Central memory CD8-positive, alpha-beta T cell (primary cell): ENCODE data around the gene ERC2.

Source experiments
- ATAC-seq: fragments of 150-1000 bp; cut with Tn5 transposase; replicated peaks from 2 replicates; pipeline ENCODE4 v1.10.0; 2022; ENCODE audit warnings: mild to moderate bottlenecking, moderate FRiP score, moderate number of reproducible peaks; ENCODE audit not compliant: poor library complexity, severe bottlenecking; ENCODE audit errors: extremely low read depth
- DNase-seq, 2 donors: peaks; one replicate each; pipeline ENCODE4 v3.0.0; 2021; ENCODE audit warnings: low spot score in 2 of 2
- H3K27ac Mint-ChIP-seq: one replicate; pipeline ENCODE4 v1.8.0; 2022; ENCODE audit warnings: low read depth, mild to moderate bottlenecking, moderate library complexity, mixed read lengths
- H3K27me3 Mint-ChIP-seq: one replicate; pipeline ENCODE4 v1.8.0; 2022; ENCODE audit warnings: mixed read lengths
- H3K36me3 Mint-ChIP-seq: one replicate; pipeline ENCODE4 v1.8.0; 2022; ENCODE audit warnings: mild to moderate bottlenecking, moderate library complexity, mixed read lengths; ENCODE audit not compliant: insufficient read depth
- H3K4me1 Mint-ChIP-seq: one replicate; pipeline ENCODE4 v1.8.0; 2022; ENCODE audit warnings: mixed read lengths
- H3K4me3 Mint-ChIP-seq: one replicate; pipeline ENCODE4 v1.8.0; 2022; ENCODE audit warnings: mild to moderate bottlenecking, moderate library complexity, mixed read lengths
- H3K9me3 Mint-ChIP-seq: one replicate; pipeline ENCODE4 v1.8.0; 2022; ENCODE audit warnings: mixed read lengths

Gene ERC2

DNA sequence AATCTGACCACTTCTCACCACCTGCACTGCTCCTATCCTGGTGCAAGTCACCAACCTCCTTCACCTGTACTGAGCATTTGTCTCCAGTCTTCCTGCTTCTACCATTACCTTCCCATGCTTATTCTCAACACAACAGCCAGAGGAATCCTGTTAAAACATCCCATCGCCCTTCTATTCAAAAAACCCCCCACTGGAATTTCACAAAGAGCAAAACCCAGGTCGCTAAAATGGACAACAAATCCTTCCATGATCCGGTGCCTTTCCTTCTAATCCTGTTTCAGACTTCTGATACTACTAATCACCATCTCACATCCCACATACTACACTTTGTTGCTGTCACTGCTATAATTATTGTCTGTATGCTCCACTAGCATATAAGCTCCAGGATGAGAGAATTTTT is 85.2 kb downstream of the ERC2 start:
- ATAC-seq, result no peak
- H3K27me3 Mint-ChIP-seq, result peaks cover 22% of the 10 kb centered on the region

DNA sequence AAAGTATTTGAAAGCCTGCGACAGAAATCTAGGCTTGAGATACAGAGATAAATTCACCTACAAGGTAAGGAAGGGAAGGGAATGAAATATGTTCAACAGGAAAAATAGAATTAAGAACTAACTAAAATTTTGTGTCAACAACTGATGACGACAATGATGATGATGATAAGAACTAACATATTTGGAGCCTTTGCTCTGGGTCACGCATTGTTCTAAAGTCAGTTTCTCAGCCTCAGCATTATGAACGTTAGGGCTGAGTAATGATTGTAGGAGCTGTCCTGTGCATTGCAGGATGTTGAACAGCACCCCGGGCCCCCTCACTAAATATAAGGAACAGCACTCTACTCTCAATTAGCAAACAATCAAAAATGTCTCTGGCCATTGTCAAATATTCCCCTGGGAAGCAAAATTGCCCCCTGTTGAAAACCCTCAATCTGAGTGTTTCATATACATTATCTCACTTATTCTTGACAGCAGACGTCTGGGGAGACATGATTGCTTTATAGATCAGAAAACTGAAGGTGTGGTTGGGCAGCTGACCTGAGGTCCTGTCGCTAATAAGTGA is 88.5 kb downstream of the ERC2 start:
- H3K27me3 Mint-ChIP-seq, result peaks cover 20% of the 10 kb centered on the region
- no peaks in the 10 kb centered on the region for H3K36me3 Mint-ChIP-seq
- H3K9me3 Mint-ChIP-seq, result peaks cover 12% of the 10 kb centered on the region
- no peaks in the 10 kb centered on the region for H3K4me1 Mint-ChIP-seq
- H3K27ac Mint-ChIP-seq, result no peak overlapping the region
- no peak for DNase-seq
- no peak for ATAC-seq
- H3K4me3 Mint-ChIP-seq, result no peak overlapping the region

More for the DNA sequence above, 85.2 kb downstream of the ERC2 start:
- Mint-ChIP-seq H3K27ac (no peak overlapping the region), H3K4me3 (no peak overlapping the region), H3K9me3 (no peaks in the 10 kb centered on the region), H3K4me1 (no peaks in the 10 kb centered on the region), H3K36me3 (no peaks in the 10 kb centered on the region)
- DNase-seq, result no peak

DNA sequence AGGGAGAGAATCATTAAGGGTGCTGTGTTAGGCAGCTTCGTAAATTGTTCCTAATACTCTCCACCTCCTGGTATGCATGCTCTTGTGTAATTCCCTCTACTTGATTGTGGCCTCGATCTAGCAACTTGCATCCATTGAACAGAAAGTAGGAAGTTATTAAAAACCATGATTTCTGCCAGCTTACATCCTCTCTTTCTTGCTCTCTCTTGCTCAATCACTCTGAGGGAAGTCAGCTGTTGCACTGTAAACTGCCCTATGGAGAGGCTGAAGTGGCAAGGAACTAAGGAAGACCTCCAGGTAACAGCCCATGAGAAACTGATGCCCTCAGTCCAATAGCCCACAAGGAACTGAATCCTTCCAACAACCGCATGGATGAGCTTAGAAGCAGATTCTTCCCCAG is 92.6 kb downstream of the ERC2 start:
- no peak for DNase-seq
- H3K4me3 Mint-ChIP-seq, result no peak overlapping the region
- no peaks in the 10 kb centered on the region for H3K36me3 Mint-ChIP-seq
- ATAC-seq, result no peak
- H3K27ac Mint-ChIP-seq, result no peak overlapping the region
- no peaks in the 10 kb centered on the region for H3K4me1 Mint-ChIP-seq
- H3K9me3 Mint-ChIP-seq, result peaks cover 12% of the 10 kb centered on the region
- peaks cover 23% of the 10 kb centered on the region for H3K27me3 Mint-ChIP-seq

DNA sequence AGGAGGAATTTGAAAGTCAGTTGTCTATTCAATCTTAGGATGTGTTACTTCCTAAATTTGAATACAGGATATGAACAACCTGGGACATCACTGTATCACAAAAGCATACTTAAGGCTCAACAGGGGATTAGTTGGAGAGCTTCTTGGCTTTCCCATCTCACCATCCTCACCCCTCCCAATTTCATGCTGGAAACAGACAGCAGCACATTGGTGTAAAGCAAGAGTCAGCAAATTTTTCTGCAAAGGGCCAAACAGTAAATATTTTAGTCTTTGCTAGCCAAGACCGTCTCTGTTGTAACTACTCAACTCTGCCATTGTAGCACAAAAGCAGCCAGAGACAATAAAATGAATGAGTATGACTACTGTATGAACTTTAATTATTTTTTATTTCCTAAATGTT is 94.9 kb downstream of the ERC2 start:
- ATAC-seq (no peak), DNase-seq (no peak)
- Mint-ChIP-seq H3K27me3 (peaks cover 18% of the 10 kb centered on the region), H3K27ac (no peak overlapping the region), H3K4me3 (no peak overlapping the region), H3K4me1 (no peaks in the 10 kb centered on the region), H3K9me3 (peaks cover 12% of the 10 kb centered on the region), H3K36me3 (no peaks in the 10 kb centered on the region)

DNA sequence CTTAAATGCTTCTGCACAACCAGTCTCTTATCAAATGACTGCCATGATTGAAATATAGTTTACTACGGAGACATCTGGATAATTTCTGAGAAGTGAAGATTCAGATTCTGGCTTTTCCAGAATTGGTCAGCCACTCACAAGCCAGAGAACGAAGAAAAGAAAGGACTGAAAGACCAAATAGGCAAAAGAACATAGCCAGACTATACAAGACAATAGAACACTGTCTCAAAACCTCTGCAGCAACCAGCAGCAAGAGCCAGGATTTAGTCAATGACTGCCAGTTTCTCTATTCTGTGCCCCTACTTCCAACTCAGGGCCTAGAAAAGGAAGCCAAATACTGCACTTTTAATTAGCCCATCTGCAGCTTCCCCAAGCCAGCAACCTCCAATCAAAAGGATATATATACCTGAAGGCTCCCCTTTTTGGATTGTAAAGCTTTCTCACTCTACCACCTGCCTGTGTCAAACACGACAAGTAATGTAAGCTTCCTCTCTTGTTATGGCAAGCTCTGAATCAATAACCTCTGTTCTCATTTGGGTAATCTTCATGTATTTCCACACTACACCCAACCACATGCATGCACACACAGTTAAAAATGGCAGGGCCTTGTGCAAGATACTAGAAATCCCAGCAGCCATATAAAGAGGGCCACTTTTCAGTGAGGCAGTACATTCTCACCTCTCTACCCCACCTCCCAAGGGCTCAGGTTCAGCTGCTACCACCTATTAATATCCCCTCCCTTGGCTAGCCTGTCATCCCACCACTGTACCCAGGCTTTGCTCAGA is 97.1 kb downstream of the ERC2 start:
- H3K4me3 Mint-ChIP-seq, result no peak overlapping the region
- H3K4me1 Mint-ChIP-seq, result no peaks in the 10 kb centered on the region
- DNase-seq (no peak), ATAC-seq (no peak)
- H3K27ac Mint-ChIP-seq, result no peak overlapping the region
- H3K9me3 Mint-ChIP-seq, result peaks cover 12% of the 10 kb centered on the region
- H3K27me3 Mint-ChIP-seq, result peaks cover 29% of the 10 kb centered on the region
- H3K36me3 Mint-ChIP-seq, result no peaks in the 10 kb centered on the region

DNA sequence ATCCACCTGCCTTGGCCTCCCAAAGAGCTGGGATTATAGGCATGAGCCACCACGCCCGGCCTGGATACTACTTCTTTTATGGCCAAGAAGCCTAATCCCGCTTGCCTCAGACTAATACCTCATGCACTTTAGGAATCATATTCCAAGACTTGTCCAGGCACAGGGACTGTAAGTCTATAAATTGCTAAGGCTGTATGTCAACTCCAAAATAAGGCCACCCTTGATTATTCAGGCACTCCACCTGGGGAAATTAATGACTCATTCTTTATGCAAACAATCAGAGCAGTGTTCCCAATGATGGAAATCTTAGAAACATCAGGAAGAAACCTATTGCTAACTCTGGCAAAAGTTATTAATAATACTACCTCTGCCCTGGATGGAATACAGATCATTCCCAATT is 98.4 kb downstream of the ERC2 start:
- ATAC-seq (no peak), DNase-seq (no peak)
- H3K4me1 Mint-ChIP-seq, result no peaks in the 10 kb centered on the region
- peaks cover 1% of the 10 kb centered on the region for H3K9me3 Mint-ChIP-seq
- no peak overlapping the region for H3K27ac Mint-ChIP-seq
- no peaks in the 10 kb centered on the region for H3K36me3 Mint-ChIP-seq
- peaks cover 24% of the 10 kb centered on the region for H3K27me3 Mint-ChIP-seq
- H3K4me3 Mint-ChIP-seq, result no peak overlapping the region

DNA sequence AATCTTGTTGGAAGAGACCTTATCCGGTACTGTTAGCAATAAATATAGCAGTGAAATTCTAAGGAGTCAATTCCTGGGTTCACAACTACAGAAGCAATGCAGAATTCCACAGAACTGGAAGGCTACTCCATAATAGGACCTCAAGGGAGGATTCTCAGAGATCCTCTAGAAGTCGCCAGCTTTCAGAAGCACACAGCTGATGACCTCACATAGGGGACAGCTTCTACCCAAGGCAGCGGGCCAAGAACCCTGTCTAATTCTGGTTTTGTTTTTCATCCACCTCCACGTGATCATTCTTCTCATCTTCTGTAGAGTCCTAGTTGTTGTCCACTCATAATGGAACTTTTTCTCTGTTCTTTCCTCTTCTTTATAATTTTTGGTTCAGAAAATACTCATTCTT is 99.4 kb downstream of the ERC2 start:
- no peak for ATAC-seq
- Mint-ChIP-seq H3K4me3 (no peak overlapping the region), H3K4me1 (no peaks in the 10 kb centered on the region), H3K36me3 (no peaks in the 10 kb centered on the region), H3K27me3 (peaks cover 20% of the 10 kb centered on the region), H3K9me3 (no peaks in the 10 kb centered on the region), H3K27ac (no peak overlapping the region)
- no peak for DNase-seq

DNA sequence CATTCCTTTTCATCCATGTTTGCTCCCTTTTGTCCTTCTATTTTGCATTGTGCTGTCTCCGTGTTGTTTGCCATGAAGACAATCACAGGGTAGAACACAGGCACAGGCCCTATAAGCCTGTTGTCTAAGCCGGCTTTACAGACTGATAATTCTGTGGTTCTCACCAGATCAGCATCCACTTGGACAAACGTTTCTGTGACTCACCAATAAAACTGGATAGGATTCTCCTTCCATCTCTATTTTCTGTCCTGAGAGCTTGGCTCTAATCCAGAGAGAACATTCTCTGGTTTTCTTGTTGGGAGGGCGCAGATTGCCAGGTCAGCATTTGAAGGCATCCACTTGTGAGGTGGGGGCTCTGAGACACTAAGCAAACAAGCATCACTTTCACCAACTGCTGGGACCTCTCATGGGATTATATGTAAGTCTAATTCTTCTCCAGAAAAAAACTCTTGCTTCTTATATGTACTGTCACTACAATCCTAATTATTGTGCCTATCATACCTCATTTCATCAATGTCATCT is 101.6 kb downstream of the ERC2 start:
- ATAC-seq (no peak), DNase-seq (no peak)
- H3K27me3 Mint-ChIP-seq, result peaks cover 25% of the 10 kb centered on the region
- no peak overlapping the region for H3K4me3 Mint-ChIP-seq
- no peak overlapping the region for H3K27ac Mint-ChIP-seq
- H3K36me3 Mint-ChIP-seq, result no peaks in the 10 kb centered on the region
- H3K4me1 Mint-ChIP-seq, result no peaks in the 10 kb centered on the region
- H3K9me3 Mint-ChIP-seq, result no peaks in the 10 kb centered on the region

DNA sequence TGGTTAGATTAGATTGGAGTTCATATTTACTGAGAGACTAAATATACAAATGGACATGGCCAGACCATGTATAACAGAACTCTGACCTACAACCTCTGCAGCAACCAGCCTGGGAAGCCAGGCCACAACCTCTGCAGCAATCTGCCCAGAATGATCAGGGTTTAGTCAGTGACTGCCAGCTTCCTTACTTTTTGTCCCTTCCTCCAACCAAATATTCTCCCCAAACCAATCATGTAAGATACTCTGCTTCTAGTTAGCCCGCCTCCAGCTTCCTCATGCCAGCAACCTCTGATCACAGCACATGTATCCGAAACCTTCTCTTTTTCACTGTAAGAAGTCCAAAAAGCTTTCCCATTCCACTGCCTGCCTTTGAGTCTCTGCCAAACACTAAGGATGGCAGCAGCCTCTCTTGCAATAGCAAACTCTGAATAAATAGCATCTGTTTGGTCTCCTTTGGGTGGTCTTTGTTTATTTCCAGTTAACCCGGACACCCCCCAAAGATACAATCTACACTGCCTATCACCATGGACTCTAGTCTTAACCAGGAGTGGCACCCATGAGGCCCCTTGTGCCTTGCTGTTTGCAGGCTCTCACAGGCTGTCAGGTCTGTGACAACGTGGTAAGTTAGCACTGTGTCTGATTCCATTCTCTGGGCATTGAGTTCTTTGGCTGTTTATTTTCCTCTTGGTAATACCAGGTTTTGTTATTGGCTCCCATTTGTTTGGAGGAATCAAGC is 102.2 kb downstream of the ERC2 start:
- Mint-ChIP-seq H3K9me3 (no peaks in the 10 kb centered on the region), H3K27ac (no peak overlapping the region), H3K27me3 (peaks cover 31% of the 10 kb centered on the region), H3K4me3 (no peak overlapping the region), H3K36me3 (no peaks in the 10 kb centered on the region), H3K4me1 (no peaks in the 10 kb centered on the region)
- ATAC-seq, result no peak
- no peak for DNase-seq

DNA sequence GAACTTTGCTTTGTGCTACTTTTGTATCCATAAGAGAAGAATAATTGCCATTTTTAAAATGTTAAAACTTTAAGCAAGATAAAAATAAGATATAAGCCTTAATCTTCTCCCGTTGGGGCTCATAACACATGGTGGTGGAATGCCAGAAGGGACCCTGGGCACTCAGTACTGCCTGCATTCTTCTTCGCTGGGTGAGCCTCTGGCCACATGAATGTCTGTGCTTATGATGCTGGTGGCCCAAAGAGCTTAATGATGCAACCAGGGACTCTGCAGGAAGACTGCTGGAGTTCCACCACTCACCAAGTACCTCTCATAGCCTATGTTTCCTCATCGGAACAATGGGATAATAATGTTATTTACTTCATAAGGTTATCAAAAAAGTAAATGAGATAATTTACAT is 103.6 kb downstream of the ERC2 start:
- H3K27me3 Mint-ChIP-seq, result peaks cover 38% of the 10 kb centered on the region
- no peaks in the 10 kb centered on the region for H3K36me3 Mint-ChIP-seq
- H3K4me3 Mint-ChIP-seq, result no peak overlapping the region
- no peaks in the 10 kb centered on the region for H3K4me1 Mint-ChIP-seq
- no peaks in the 10 kb centered on the region for H3K9me3 Mint-ChIP-seq
- no peak for DNase-seq
- ATAC-seq, result no peak
- H3K27ac Mint-ChIP-seq, result no peak overlapping the region

DNA sequence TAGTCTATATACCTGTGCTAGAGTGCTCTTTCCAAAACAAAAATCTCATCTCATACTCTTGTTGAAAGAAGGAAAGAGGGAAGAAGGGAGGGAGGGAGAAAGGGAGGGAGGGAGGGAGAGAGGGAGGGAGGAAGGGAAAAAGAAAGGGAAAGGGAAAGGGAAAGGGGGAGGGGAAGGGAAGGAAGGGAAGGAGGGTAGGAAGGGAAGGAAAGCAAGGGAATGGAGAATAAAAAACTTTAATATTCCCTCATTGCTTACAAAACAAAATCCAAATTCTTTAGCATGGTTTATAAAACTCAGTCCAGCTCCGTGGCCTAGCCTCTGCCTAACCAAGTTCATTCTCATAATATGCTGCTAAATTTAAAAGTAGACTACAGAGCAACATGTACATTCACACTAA is 104.5 kb downstream of the ERC2 start:
- no peak overlapping the region for H3K27ac Mint-ChIP-seq
- no peaks in the 10 kb centered on the region for H3K9me3 Mint-ChIP-seq
- H3K27me3 Mint-ChIP-seq, result peaks cover 30% of the 10 kb centered on the region
- ATAC-seq (no peak), DNase-seq (no peak)
- H3K4me1 Mint-ChIP-seq, result no peaks in the 10 kb centered on the region
- no peak overlapping the region for H3K4me3 Mint-ChIP-seq
- no peaks in the 10 kb centered on the region for H3K36me3 Mint-ChIP-seq

DNA sequence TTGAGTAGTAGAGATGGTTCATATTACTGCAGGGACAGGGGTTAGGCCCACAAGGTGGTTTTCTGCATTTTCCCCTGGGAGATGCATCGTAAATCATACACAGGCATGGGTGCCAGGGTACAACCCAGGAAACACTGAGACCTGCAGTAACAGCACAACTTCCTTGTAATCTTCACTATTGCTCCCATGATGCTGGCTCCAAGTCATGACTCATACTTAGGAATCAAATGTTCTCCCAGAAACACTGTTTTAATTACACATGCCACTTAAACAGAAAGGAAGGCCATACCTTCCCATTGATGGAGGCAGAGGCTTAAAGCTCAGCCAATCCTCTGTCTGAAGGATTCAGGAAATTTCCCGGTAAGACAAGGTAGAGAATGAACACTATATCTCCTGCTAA is 106.5 kb downstream of the ERC2 start:
- ATAC-seq (no peak), DNase-seq (no peak)
- H3K27me3 Mint-ChIP-seq, result peaks cover 19% of the 10 kb centered on the region
- no peaks in the 10 kb centered on the region for H3K4me1 Mint-ChIP-seq
- no peaks in the 10 kb centered on the region for H3K36me3 Mint-ChIP-seq
- H3K4me3 Mint-ChIP-seq, result no peak overlapping the region
- no peaks in the 10 kb centered on the region for H3K9me3 Mint-ChIP-seq
- no peak overlapping the region for H3K27ac Mint-ChIP-seq

DNA sequence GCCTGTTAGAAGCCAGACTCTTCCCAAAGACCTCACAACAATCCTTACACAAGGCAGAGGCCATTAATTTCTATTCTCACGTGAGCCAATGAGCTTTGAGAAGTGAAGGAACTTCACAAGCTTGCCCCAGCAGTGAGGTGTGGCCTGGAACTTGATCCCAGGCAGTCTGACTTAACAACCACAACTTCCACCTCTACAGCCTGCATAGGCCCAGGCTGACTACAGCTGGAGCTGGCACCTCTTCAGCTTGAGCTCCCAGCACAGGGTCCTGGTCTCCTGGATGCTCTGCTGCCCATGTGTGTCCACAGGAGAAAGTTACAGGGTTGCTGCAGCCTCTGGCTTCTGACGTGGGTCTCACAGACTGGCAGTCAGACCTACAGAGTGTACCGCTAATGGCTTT is 111.0 kb downstream of the ERC2 start:
- Mint-ChIP-seq H3K27me3 (peaks cover 19% of the 10 kb centered on the region), H3K36me3 (peaks cover 2% of the 10 kb centered on the region), H3K4me3 (no peak overlapping the region), H3K9me3 (no peaks in the 10 kb centered on the region), H3K27ac (no peak overlapping the region), H3K4me1 (no peaks in the 10 kb centered on the region)
- DNase-seq (no peak), ATAC-seq (no peak)
